Measurements from ENCODE around the gene CTNNBL1.

GRCh38 chr20:37803438-37804307 is 109.8 kb downstream of the CTNNBL1 start:
- no peak for TF ChIP-seq CTCF (IDR thresholded peaks at IDR 0.05; ENCODE audit: poor library complexity)
- TF ChIP-seq EZH2 (IDR thresholded peaks at IDR 0.05; ENCODE audit: borderline replicate concordance), result no peak
- TF ChIP-seq EZH2phosphoT487 (IDR thresholded peaks at IDR 0.05; ENCODE audit: low read depth, severe bottlenecking, unreplicated experiment), result no peak

Measured in hepatocyte (in vitro differentiated cells).